Measurements from ENCODE around the gene IL18RAP.

Gene IL18RAP

GRCh38 chr2:102396012-102396411 lies 26.9 kb upstream of the IL18RAP start:
- TF ChIP-seq CTCF (IDR thresholded peaks at IDR 0.05), result no peak
- DNase-seq, result no peak
- H3K36me3 Mint-ChIP-seq (ENCODE audit: low read depth), result no peaks in the 10 kb centered on the region

GRCh38 chr2:102397209-102397608 lies 25.8 kb upstream of the IL18RAP start:
- TF ChIP-seq CTCF (IDR thresholded peaks at IDR 0.05), result no peak
- H3K27me3 Mint-ChIP-seq (ENCODE audit: low read depth, poor library complexity), result no peaks in the 10 kb centered on the region

More at GRCh38 chr2:102396012-102396411, 26.9 kb upstream of the IL18RAP start:
- Mint-ChIP-seq H3K9me3 (no peaks in the 10 kb centered on the region), H3K27me3 (ENCODE audit: low read depth, poor library complexity) (no peaks in the 10 kb centered on the region), H3K27ac (no peak overlapping the region), H3K4me3 (no peak overlapping the region), H3K4me1 (peaks cover 5% of the 10 kb centered on the region)

GRCh38 chr2:102399499-102400141 lies 23.3 kb upstream of the IL18RAP start:
- no peak for TF ChIP-seq CTCF (IDR thresholded peaks at IDR 0.05)
- peaks cover 4% of the 10 kb centered on the region for H3K27me3 Mint-ChIP-seq (ENCODE audit: low read depth, poor library complexity)
- peaks cover 5% of the 10 kb centered on the region for H3K4me1 Mint-ChIP-seq
- no peaks in the 10 kb centered on the region for H3K36me3 Mint-ChIP-seq (ENCODE audit: low read depth)
- H3K9me3 Mint-ChIP-seq, result no peaks in the 10 kb centered on the region
- no peak overlapping the region for H3K27ac Mint-ChIP-seq
- DNase-seq, result no peak
- H3K4me3 Mint-ChIP-seq, result no peak overlapping the region

More at GRCh38 chr2:102397209-102397608, 25.8 kb upstream of the IL18RAP start:
- Mint-ChIP-seq H3K4me3 (no peak overlapping the region), H3K27ac (no peak overlapping the region), H3K9me3 (no peaks in the 10 kb centered on the region), H3K36me3 (ENCODE audit: low read depth) (no peaks in the 10 kb centered on the region), H3K4me1 (peaks cover 5% of the 10 kb centered on the region)
- no peak for DNase-seq

- Mint-ChIP-seq H3K27me3 (ENCODE audit: low read depth, poor library complexity) (peaks cover 4% of the 10 kb centered on the region), H3K4me1 (peaks cover 5% of the 10 kb centered on the region)
- TF ChIP-seq CTCF (IDR thresholded peaks at IDR 0.05), result no peak
Measured at GRCh38 chr2:102401456-102401855, 21.5 kb upstream of the IL18RAP start.

GRCh38 chr2:102401865-102402264 lies 21.1 kb upstream of the IL18RAP start:
- H3K4me1 Mint-ChIP-seq, result peaks cover 5% of the 10 kb centered on the region
- no peak for TF ChIP-seq CTCF (IDR thresholded peaks at IDR 0.05)
- H3K27ac Mint-ChIP-seq, result no peak overlapping the region
- H3K4me3 Mint-ChIP-seq, result no peak overlapping the region
- peaks cover 4% of the 10 kb centered on the region for H3K27me3 Mint-ChIP-seq (ENCODE audit: low read depth, poor library complexity)
- H3K9me3 Mint-ChIP-seq, result no peaks in the 10 kb centered on the region
- DNase-seq, result no peak
- H3K36me3 Mint-ChIP-seq (ENCODE audit: low read depth), result no peaks in the 10 kb centered on the region

More at GRCh38 chr2:102401456-102401855, 21.5 kb upstream of the IL18RAP start:
- no peak overlapping the region for H3K27ac Mint-ChIP-seq
- H3K4me3 Mint-ChIP-seq, result no peak overlapping the region
- H3K9me3 Mint-ChIP-seq, result no peaks in the 10 kb centered on the region
- no peak for DNase-seq
- H3K36me3 Mint-ChIP-seq (ENCODE audit: low read depth), result no peaks in the 10 kb centered on the region

- Mint-ChIP-seq H3K4me3 (no peak overlapping the region), H3K36me3 (ENCODE audit: low read depth) (no peaks in the 10 kb centered on the region), H3K9me3 (peaks cover 31% of the 10 kb centered on the region), H3K27ac (no peak overlapping the region), H3K27me3 (ENCODE audit: low read depth, poor library complexity) (peaks cover 6% of the 10 kb centered on the region), H3K4me1 (no peaks in the 10 kb centered on the region)
- TF ChIP-seq CTCF (IDR thresholded peaks at IDR 0.05), result no peak
- no peak for DNase-seq
Measured at GRCh38 chr2:102410952-102411351, 12.0 kb upstream of the IL18RAP start.

Data from nephron progenitor cell (in vitro differentiated cells).